GM23248 (cell line): ENCODE measurements around the gene PLPP3. TPM values are rescaled to one million over a fixed set of nuclear protein-coding genes. Genes with fewer than 3 reads are reported as not detected.

Experiments used
- DNase-seq: peaks from one replicate; pipeline ENCODE4 v3.0.0-alpha.2; 2015
- H2AFZ ChIP-seq: fragments of 200-600 bp; sonication (generic); 2 replicates; pipeline ENCODE4 v1.6.1; 2016; ENCODE audit warnings: antibody characterized with exemption
- H3F3A ChIP-seq: fragments of 200-600 bp; sonication (generic); 2 replicates; pipeline ENCODE4 v1.6.1; 2016; ENCODE audit warnings: mild to moderate bottlenecking, antibody characterized with exemption, mixed run types; ENCODE audit not compliant: insufficient read depth
- H3K27ac ChIP-seq: fragments of 200-600 bp; sonication (generic); 2 replicates; pipeline ENCODE4 v1.5.1; 2016; ENCODE audit warnings: mild to moderate bottlenecking
- H3K27me3 ChIP-seq: fragments of 200-600 bp; sonication (generic); replicated peaks from 2 replicates; pipeline ENCODE4 v1.6.1; 2016; ENCODE audit warnings: mild to moderate bottlenecking; ENCODE audit not compliant: insufficient read depth
- H3K36me3 ChIP-seq: fragments of 200-600 bp; sonication (generic); 2 replicates; pipeline ENCODE4 v1.6.1; 2016; ENCODE audit warnings: low read depth, mild to moderate bottlenecking
- H3K4me1 ChIP-seq: fragments of 200-600 bp; sonication (generic); 2 replicates; pipeline ENCODE4 v1.6.1; 2016; ENCODE audit warnings: mild to moderate bottlenecking; ENCODE audit not compliant: insufficient read depth
- H3K4me2 ChIP-seq: fragments of 200-600 bp; sonication (generic); one replicate; pipeline ENCODE4 v1.6.1; 2016; ENCODE audit warnings: mild to moderate bottlenecking; ENCODE audit not compliant: unreplicated experiment
- H3K4me3 ChIP-seq: fragments of 200-600 bp; sonication (generic); 2 replicates; pipeline ENCODE4 v1.5.1; 2016; ENCODE audit warnings: mild to moderate bottlenecking
- H3K79me2 ChIP-seq: fragments of 200-600 bp; sonication (generic); 2 replicates; pipeline ENCODE4 v1.6.1; 2016; ENCODE audit warnings: mild to moderate bottlenecking; ENCODE audit not compliant: insufficient read depth
- H3K9ac ChIP-seq: fragments of 200-600 bp; sonication (generic); 2 replicates; pipeline ENCODE4 v1.6.1; 2016; ENCODE audit warnings: mild to moderate bottlenecking
- H3K9me2 ChIP-seq: fragments of 200-600 bp; sonication (generic); 2 replicates; pipeline ENCODE4 v1.6.1; 2016; ENCODE audit warnings: mixed run types, mild to moderate bottlenecking, moderate library complexity; ENCODE audit not compliant: insufficient read depth
- H3K9me3 ChIP-seq: fragments of 200-600 bp; sonication (generic); one replicate; pipeline ENCODE4 v1.6.1; 2017; ENCODE audit warnings: low read depth
- H4K20me1 ChIP-seq: fragments of 200-600 bp; sonication (generic); 2 replicates; pipeline ENCODE4 v1.6.0; 2016; ENCODE audit not compliant: insufficient read depth
- EZH2 ChIP-seq: fragments of 200-600 bp; sonication (generic); IDR thresholded peaks from 2 replicates; pipeline ENCODE4 v1.6.1; 2018; ENCODE audit warnings: antibody characterized with exemption, mild to moderate bottlenecking; ENCODE audit not compliant: insufficient read depth, poor library complexity, severe bottlenecking
- EZH2phosphoT487 ChIP-seq: fragments of 200-600 bp; sonication (generic); IDR thresholded peaks from 2 replicates; pipeline ENCODE4 v1.6.1; 2018; ENCODE audit warnings: antibody characterized with exemption, moderate library complexity, mild to moderate bottlenecking, low read depth; ENCODE audit not compliant: insufficient read depth
- WGBS, 2 experiments: methylation state at CpG; one replicate each; pipeline ENCODE4 v1.1.6; 2015 to 2017; ENCODE audit warnings: low lambda C conversion rate in 2 of 2, low coverage in 1 of 2; ENCODE audit errors: missing lambda C conversion rate in 2 of 2; 5-methylcytosine and 5-hydroxymethylcytosine counted together
- in situ Hi-C: fragments of 300-500 bp; cut with MboI; formaldehyde crosslinking; loops from 2 replicates; pipeline ENCODE4 v1.15.0; 2020
- polyA plus RNA-seq: library from polyadenylated mRNA; unstranded; fragments of >200 nt; fragmentation: Nextera tagmentation; extraction: Ambion mirVana; gene quantifications from 2 replicates; pipeline ENCODE4 v1.2.1, GENCODE V29; 2016
- total RNA-seq: library from RNA; depleted of rRNA; stranded (reverse); fragments of >200 nt; shearing (Covaris generic); gene quantifications from 2 replicates; pipeline ENCODE4 v1.2.3, GENCODE V29; 2014

Gene PLPP3
- total and polyA plus RNA-seq, 2 experiments from 2014 or later, result 80.1 to 156 TPM

GRCh38 chr1:56453417-56454078, 125.8 kb downstream of the PLPP3 start:
- in situ Hi-C loops, result no loop called here
- TF ChIP-seq EZH2phosphoT487 (no peak), EZH2 (no peak)
- peaks cover 12% of the 10 kb centered on the region for H3F3A ChIP-seq
- H3K4me3 ChIP-seq, result no peak overlapping the region
- DNase-seq, result no peak
- H3K4me1 ChIP-seq, result peaks cover 7% of the 10 kb centered on the region
- no peak overlapping the region for H3K27ac ChIP-seq
- no peak overlapping the region for H3K4me2 ChIP-seq
- H3K79me2 ChIP-seq, result no peaks in the 10 kb centered on the region
- 75 to 82% methylated on average over 10 of the region's 10 CpGs for WGBS, 2 experiments
- no peaks in the 10 kb centered on the region for H3K36me3 ChIP-seq
- H4K20me1 ChIP-seq, result no peaks in the 10 kb centered on the region
- no peak overlapping the region for H3K9ac ChIP-seq
- H3K9me3 ChIP-seq, result no peaks in the 10 kb centered on the region
- H2AFZ ChIP-seq, result no peak overlapping the region
- no peaks in the 10 kb centered on the region for H3K9me2 ChIP-seq
- H3K27me3 ChIP-seq, result no peaks in the 10 kb centered on the region

GRCh38 chr1:56453016-56453415, 126.3 kb downstream of the PLPP3 start:
- Histone ChIP-seq H3K27ac (no peak overlapping the region), H4K20me1 (no peaks in the 10 kb centered on the region), H3K9me2 (no peaks in the 10 kb centered on the region), H3K9me3 (no peaks in the 10 kb centered on the region), H3K9ac (no peak overlapping the region), H3K4me1 (peaks cover 7% of the 10 kb centered on the region), H3K79me2 (no peaks in the 10 kb centered on the region), H3K36me3 (no peaks in the 10 kb centered on the region), H3K4me3 (no peak overlapping the region), H2AFZ (no peak overlapping the region), H3K4me2 (no peak overlapping the region), H3K27me3 (no peaks in the 10 kb centered on the region), H3F3A (peaks cover 12% of the 10 kb centered on the region)
- no peak for DNase-seq
- 61% methylated on average over 4 of the region's 4 CpGs for WGBS, 2 experiments
- in situ Hi-C loops, result no loop called here
- no peak for TF ChIP-seq EZH2
- no peak for TF ChIP-seq EZH2phosphoT487

- no peak overlapping the region for H3K4me2 ChIP-seq
- no peak for DNase-seq
- H3K27me3 ChIP-seq, result no peaks in the 10 kb centered on the region
- 41 to 48% methylated on average over 3 of the region's 3 CpGs for whole genome bisulfite sequencing, 2 experiments
- H3K27ac ChIP-seq, result no peak overlapping the region
- TF ChIP-seq EZH2 (no peak), EZH2phosphoT487 (no peak)
- H3K9me2 ChIP-seq, result no peaks in the 10 kb centered on the region
- H3K4me1 ChIP-seq, result peaks cover 7% of the 10 kb centered on the region
- no peak overlapping the region for H2AFZ ChIP-seq
- in situ Hi-C loops, result no loop called here
- no peaks in the 10 kb centered on the region for H4K20me1 ChIP-seq
- H3F3A ChIP-seq, result peaks cover 12% of the 10 kb centered on the region
- H3K36me3 ChIP-seq, result no peaks in the 10 kb centered on the region
- no peaks in the 10 kb centered on the region for H3K79me2 ChIP-seq
- no peak overlapping the region for H3K4me3 ChIP-seq
- no peaks in the 10 kb centered on the region for H3K9me3 ChIP-seq
- no peak overlapping the region for H3K9ac ChIP-seq
These were observed 127.0 kb downstream of the PLPP3 start for GRCh38 chr1:56452027-56453011.

GRCh38 chr1:56451491-56451890, 127.9 kb downstream of the PLPP3 start:
- WGBS, 2 experiments, result 97% methylated on average over 5 of the region's 5 CpGs
- no peaks in the 10 kb centered on the region for H3K9me3 ChIP-seq
- no peak overlapping the region for H2AFZ ChIP-seq
- no peaks in the 10 kb centered on the region for H4K20me1 ChIP-seq
- in situ Hi-C loops, result no loop called here
- H3K9ac ChIP-seq, result no peak overlapping the region
- no peaks in the 10 kb centered on the region for H3K79me2 ChIP-seq
- H3K36me3 ChIP-seq, result no peaks in the 10 kb centered on the region
- DNase-seq, result no peak
- H3K27me3 ChIP-seq, result no peaks in the 10 kb centered on the region
- H3K4me1 ChIP-seq, result peaks cover 5% of the 10 kb centered on the region
- no peak overlapping the region for H3K4me3 ChIP-seq
- no peak overlapping the region for H3K27ac ChIP-seq
- no peaks in the 10 kb centered on the region for H3K9me2 ChIP-seq
- TF ChIP-seq EZH2, result no peak
- TF ChIP-seq EZH2phosphoT487, result no peak
- H3F3A ChIP-seq, result peaks cover 7% of the 10 kb centered on the region
- no peak overlapping the region for H3K4me2 ChIP-seq
